Motor neuron (in vitro differentiated cells): ENCODE results near the gene HECTD4. TPM values are rescaled to one million over a fixed set of nuclear protein-coding genes. Genes with fewer than 3 reads are reported as not detected.

Source experiments
- ATAC-seq, 8 experiments: fragments of 200-7000 bp; cut with Tn5 transposase; replicated peaks in 6 of 8; 2 replicates each; pipeline ENCODE4 v1.8.0; 2021; ENCODE audit warnings: mild to moderate bottlenecking in 8 of 8, moderate library complexity in 8 of 8
- H3K27ac ChIP-seq, 2 donors: fragments of 250-450 bp; sonication (Bioruptor Pico); 2 replicates each; pipeline ENCODE4 v1.9.0; 2021; ENCODE audit warnings: antibody characterized with exemption in 2 of 2, mild to moderate bottlenecking in 2 of 2, moderate library complexity in 1 of 2
- H3K4me1 ChIP-seq, 2 donors: fragments of 250-450 bp; sonication (Bioruptor Pico); replicated peaks in 1 of 2; 2 replicates each; pipeline ENCODE4 v1.6.1; 2021; ENCODE audit warnings: antibody characterized with exemption in 2 of 2, mild to moderate bottlenecking in 2 of 2, moderate library complexity in 1 of 2
- H3K4me3 ChIP-seq, 5 donors: fragments of 250-450 bp; sonication (Bioruptor Pico); 2 replicates each; pipeline ENCODE4 v1.9.0; 2021; ENCODE audit warnings: antibody characterized with exemption in 5 of 5, mild to moderate bottlenecking in 5 of 5, moderate library complexity in 4 of 5
- WGBS, 10 experiments: fragments of 450-650 bp; shearing (Covaris generic); methylation state at CpG; one replicate each; pipeline ENCODE4 v1.0.0; 2022; 5-methylcytosine and 5-hydroxymethylcytosine counted together
- in situ Hi-C, 9 experiments: fragments of 400-800 bp; cut with MboI; loops; one replicate each; pipeline ENCODE4 v1.15.0; 2021; ENCODE audit warnings: low sequenced_read_pairs in 9 of 9, low pct_unique_long_range_greater_than_20kb in 2 of 9; ENCODE audit not compliant: unreplicated experiment in 9 of 9
- total RNA-seq, 8 experiments: library from RNA; unstranded; fragments of 300-600 nt; gene quantifications; 2 replicates each; pipeline versions ENCODE4 v1.2.3 to v1.2.4, GENCODE V29; 2022

The HECTD4 gene
- total RNA-seq, 8 experiments from 2014 or later = 15.2 to 80.4 (median 40.3) TPM

DNA sequence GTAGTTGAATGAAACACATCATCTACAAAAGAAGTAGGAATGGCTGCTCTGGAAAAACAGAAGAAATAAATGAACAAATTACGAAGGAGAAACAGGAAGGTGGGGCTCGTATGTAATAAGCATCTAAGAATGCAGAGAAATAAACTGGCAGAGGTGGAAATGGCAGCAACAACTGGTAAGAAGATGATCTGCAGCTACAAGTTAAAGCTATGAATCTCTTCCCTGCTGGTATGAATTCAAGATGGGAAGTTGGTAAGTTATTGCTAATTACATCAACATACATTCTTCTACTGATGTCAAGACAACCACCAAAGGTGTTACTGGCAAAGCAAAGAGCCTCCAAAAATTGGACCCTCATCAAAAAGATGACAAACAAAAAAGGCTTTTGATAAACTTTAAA is 59.8 kb downstream of the HECTD4 start:
- H3K27ac ChIP-seq = no peak overlapping the region
- no peak overlapping the region for H3K4me3 ChIP-seq
- in situ Hi-C loops = no loop called here
- H3K4me1 ChIP-seq = peaks cover 0 to under 1% of the 10 kb centered on the region in 2 donors
- no peak for ATAC-seq
- WGBS, 10 experiments = 29 to 100% (median 82%) methylated on average over 1 to 2 of the region's 2 CpGs

DNA sequence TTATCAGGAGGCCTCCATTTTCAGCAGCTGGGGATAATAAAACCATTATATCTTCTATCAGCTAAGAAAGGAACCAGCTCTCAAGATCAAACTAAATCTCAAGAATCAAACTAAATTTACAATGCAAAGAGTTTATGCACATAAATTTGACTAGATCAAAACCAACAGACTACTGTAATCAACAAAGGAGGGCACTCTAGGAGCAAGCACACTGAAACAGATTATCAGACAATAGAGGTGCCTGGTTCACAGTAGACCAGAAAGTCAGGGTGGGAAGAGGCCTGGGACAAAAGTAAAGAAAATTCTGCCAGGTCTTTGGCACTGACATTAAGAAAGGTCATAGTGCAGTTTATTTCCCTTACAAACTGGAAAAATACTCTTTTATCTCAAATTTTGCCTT is 61.0 kb downstream of the HECTD4 start:
- Histone ChIP-seq H3K4me3 (no peak overlapping the region), H3K4me1 (no peaks in the 10 kb centered on the region), H3K27ac (no peak overlapping the region)
- peak in 3 of 8 experiments; percentile 74 to 94 (median 78) for ATAC-seq
- in situ Hi-C loops = no loop called here

DNA sequence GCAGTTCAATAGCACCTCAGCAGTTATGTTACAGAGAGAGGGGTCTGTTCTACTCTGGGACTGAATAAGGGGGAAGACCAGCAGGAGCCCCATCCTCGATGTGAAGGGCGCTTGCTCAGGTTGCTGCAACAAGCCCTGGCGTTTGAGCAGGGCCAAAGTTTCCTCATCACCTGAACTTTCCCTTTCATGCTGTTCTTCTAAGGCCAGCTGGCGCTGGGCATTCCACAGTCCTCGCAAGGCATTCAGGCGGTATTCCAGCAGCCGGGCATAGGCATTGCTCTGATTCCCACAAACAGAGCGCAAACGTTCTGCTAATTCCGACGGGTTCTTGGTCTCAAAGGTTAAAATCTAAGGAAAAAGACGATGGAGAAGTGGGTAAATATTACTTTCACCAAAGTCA is 62.8 kb downstream of the HECTD4 start:
- in situ Hi-C loops = no loop called here
- 80 to 100% (median 96%) methylated on average over 1 to 12 of the region's 12 CpGs; no CpG with 5 or more reads in 1 of the 10 experiments for WGBS, 10 experiments

DNA sequence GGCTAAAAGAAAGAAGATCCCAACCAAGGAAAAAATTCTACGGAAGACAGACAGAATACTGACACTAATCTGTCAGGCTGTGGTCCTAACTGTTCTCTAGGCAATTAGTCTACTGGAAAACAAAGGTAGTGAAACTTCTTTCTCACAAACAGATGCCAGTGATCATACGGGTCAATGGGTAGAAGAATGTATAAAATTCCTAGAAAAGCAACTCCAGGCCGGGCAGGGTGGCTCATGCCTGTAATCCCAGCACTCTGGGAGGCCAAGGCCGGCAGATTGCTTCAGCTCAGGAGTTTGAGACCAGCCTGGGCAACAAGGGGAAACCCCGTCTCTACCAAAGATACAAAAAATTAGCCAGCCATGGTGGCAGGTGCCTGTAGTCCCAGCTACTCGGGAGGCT is 64.8 kb downstream of the HECTD4 start:
- in situ Hi-C loops = no loop called here

More for the DNA sequence above, 62.8 kb downstream of the HECTD4 start:
- no peak for ATAC-seq
- no peaks in the 10 kb centered on the region for H3K4me1 ChIP-seq
- H3K27ac ChIP-seq = no peak overlapping the region
- no peak overlapping the region for H3K4me3 ChIP-seq

DNA sequence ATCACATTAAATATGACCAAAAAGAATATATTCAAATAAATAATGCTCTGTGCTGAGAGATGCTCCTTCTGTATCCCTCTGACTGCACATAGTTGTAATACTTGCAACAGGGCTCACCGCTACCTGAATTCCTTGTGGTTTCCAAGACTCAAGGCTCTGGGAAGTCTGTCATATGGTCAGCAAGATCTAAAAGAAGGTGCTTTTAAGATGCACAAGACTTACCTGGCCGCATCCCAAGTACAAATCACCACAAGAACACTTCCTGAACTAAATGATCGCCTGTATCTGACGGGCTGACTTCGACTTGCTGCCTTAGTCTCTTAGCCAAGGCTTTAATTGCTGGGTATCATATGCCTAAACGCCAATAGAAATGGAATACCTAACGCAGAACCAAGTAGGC is 67.2 kb downstream of the HECTD4 start:
- no peaks in the 10 kb centered on the region for H3K4me1 ChIP-seq
- 89 to 100% (median 96%) methylated on average over 1 to 6 of the region's 7 CpGs; no CpG with 5 or more reads in 2 of the 10 experiments for WGBS, 10 experiments
- no peak overlapping the region for H3K4me3 ChIP-seq
- no peak overlapping the region for H3K27ac ChIP-seq
- ATAC-seq = no peak
- in situ Hi-C loops = no loop called here

More for the DNA sequence above, 64.8 kb downstream of the HECTD4 start:
- no peak overlapping the region for H3K27ac ChIP-seq
- H3K4me3 ChIP-seq = no peak overlapping the region
- H3K4me1 ChIP-seq = no peaks in the 10 kb centered on the region
- no peak for ATAC-seq
- WGBS, 10 experiments = 35 to 100% (median 84%) methylated on average over 1 to 4 of the region's 6 CpGs; no CpG with 5 or more reads in 2 of the 10 experiments

DNA sequence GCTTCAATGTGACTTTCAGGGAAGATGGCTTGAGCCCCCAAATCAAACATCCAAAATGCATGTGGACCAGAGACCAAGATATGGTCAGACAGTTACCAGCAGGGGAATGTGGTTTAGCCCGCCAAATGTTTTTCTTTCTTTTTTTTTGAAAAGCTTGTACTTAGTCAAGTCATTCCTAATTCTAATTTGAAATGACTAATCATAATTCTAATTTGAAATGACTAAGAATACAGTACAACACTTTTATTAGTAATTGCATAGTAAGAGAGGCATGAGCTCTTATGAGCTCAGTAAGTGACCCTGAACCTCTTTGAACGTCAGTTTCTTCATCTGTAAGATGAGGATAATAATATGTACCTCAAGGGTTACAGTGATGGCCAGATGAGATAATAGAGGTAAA is 72.4 kb downstream of the HECTD4 start:
- WGBS, 10 experiments = 55 to 100% (median 83%) methylated on average over 1 to 2 of the region's 2 CpGs; no CpG with 5 or more reads in 1 of the 10 experiments
- peaks cover 0 to under 1% of the 10 kb centered on the region in 2 donors for H3K4me1 ChIP-seq
- no peak overlapping the region for H3K27ac ChIP-seq
- ATAC-seq = no peak
- in situ Hi-C loops = no loop called here
- no peak overlapping the region for H3K4me3 ChIP-seq

DNA sequence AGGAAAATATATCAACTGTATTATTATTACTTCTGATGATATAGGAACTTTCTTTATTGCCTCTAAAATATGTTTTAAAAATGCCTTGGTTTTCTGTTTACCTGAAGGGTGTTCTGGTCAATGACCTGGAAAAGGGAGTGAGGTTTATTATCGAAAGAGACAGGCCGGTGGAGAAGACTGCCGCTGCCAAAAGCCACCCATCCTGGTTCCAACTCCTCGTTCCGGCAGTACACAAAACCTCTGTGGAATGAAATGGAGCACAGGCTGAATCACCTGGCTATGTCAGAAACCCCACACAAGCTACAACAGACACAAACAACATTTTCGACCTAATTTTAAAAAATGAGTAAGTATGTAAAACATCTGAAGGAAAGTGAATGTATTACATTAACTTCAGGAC is 73.6 kb downstream of the HECTD4 start:
- no peak overlapping the region for H3K27ac ChIP-seq
- in situ Hi-C loops = no loop called here
- H3K4me3 ChIP-seq = no peak overlapping the region
- 75 to 100% (median 96%) methylated on average over 1 to 6 of the region's 6 CpGs; no CpG with 5 or more reads in 3 of the 10 experiments for WGBS, 10 experiments
- H3K4me1 ChIP-seq = peaks cover 0 to 4% of the 10 kb centered on the region in 2 donors
- no peak for ATAC-seq

DNA sequence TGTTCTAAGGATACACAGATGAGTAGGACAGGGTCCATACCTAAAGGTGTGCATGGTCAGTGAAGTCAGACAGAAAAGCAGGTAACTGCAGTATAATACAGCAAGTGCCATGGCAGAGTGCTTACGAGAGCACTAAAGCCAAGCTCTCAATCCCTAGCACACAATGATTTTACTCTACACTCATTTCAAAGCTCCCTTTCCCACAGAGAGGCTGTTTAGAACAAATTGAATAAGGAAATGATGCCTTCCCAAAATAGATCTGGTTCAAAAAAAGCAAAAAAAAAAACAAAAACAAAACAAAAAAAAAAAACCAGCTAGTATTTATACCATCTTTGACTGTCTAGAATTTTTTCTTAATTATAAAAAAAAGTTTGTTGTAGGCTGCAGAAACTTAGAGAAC is 74.1 kb downstream of the HECTD4 start:
- in situ Hi-C loops = no loop called here
- 83 to 100% (median 100%) methylated on average over 1 of the region's 1 CpG; no CpG with 5 or more reads in 1 of the 10 experiments for WGBS, 10 experiments
- H3K27ac ChIP-seq = no peak overlapping the region
- no peak overlapping the region for H3K4me3 ChIP-seq
- no peak for ATAC-seq
- H3K4me1 ChIP-seq = peaks cover 0 to 4% of the 10 kb centered on the region in 2 donors

DNA sequence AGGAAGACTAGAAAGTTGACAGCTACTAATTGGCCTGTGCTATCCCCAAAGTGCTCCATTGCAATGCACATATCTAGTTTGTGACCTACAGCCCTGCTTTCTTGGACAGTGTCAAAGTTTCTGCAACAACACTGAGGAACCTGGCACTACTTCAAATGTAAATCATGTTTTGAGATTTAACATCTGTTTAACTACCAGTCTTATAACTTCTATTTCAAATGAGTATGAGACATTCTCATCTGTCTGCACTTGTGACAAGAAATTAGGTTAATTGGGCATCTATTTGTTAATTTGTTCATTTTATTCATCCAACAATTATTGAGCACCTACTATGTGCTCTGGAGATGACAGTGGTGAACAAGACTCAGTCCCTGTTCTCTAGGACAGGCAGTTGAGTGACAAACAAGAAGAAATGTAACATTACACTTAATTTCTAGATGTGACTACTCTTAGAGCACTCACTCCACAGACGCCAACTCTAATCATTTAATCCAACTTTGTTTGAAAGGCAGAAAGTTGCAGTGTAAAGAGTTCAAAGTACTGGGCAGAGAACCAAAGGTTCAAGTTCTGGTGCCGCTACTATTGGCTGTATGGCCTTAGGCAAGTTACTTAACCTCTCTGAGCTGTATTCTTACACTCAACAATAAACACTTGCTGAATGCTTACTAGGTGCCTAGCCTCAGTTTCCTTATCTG is 74.8 kb downstream of the HECTD4 start:
- H3K4me1 ChIP-seq = peaks cover 0 to 4% of the 10 kb centered on the region in 2 donors
- ATAC-seq = peak in 3 of 8 experiments; percentile 41 to 71 (median 69)
- no peak overlapping the region for H3K4me3 ChIP-seq
- in situ Hi-C loops = no loop called here
- WGBS, 10 experiments = 92 to 100% (median 100%) methylated on average over 1 to 2 of the region's 2 CpGs; no CpG with 5 or more reads in 3 of the 10 experiments
- H3K27ac ChIP-seq = no peak overlapping the region

DNA sequence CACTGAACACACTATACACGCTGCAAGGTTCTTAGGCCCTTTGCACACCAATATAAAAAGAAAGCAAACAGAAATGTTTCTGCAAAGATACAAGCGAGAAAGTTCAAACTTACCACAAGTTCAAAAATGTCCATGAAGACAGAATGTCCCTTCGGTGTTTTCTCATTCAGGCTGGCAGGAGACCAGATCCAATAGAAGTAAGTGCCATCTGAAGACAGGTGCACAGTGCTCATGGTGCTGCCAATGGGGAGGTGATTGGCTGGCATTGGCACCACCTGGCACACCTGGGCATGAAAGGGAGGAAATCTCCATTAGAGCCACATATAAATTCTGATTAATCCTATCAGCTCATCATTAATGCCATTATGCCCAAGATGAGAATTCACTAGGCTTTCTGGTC is 76.3 kb downstream of the HECTD4 start:
- WGBS, 10 experiments = 89 to 100% (median 100%) methylated on average over 1 to 3 of the region's 3 CpGs; no CpG with 5 or more reads in 1 of the 10 experiments
- in situ Hi-C loops = no loop called here
- peaks cover 0 to 4% of the 10 kb centered on the region in 2 donors for H3K4me1 ChIP-seq
- ATAC-seq = no peak
- H3K4me3 ChIP-seq = no peak overlapping the region
- H3K27ac ChIP-seq = no peak overlapping the region

DNA sequence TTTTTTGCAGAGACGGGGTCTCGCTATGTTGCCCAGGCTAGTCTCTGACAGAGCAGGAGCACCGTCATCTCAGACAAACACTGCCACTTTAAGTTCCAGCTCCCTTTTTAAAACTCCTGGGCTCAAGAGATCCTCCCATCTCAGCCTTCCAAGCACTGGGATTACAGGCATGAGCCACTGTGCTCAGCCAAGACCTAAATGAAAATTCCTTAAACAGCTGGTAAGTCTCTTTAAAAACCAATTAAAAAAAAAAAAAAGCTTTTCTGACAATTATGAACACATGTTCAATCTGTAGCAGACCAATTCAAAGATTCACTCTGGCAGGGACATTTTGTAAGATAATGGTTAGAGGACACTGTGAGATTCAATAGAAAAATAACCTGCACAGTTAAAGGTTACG is 77.8 kb downstream of the HECTD4 start:
- in situ Hi-C loops = no loop called here
- peaks cover 0 to 4% of the 10 kb centered on the region in 2 donors for H3K4me1 ChIP-seq
- peak in 3 of 8 experiments; percentile 15 to 62 (median 18) for ATAC-seq
- no peak overlapping the region for H3K27ac ChIP-seq
- no peak overlapping the region for H3K4me3 ChIP-seq
- 57 to 100% (median 87%) methylated on average over 1 to 4 of the region's 4 CpGs; no CpG with 5 or more reads in 1 of the 10 experiments for WGBS, 10 experiments

DNA sequence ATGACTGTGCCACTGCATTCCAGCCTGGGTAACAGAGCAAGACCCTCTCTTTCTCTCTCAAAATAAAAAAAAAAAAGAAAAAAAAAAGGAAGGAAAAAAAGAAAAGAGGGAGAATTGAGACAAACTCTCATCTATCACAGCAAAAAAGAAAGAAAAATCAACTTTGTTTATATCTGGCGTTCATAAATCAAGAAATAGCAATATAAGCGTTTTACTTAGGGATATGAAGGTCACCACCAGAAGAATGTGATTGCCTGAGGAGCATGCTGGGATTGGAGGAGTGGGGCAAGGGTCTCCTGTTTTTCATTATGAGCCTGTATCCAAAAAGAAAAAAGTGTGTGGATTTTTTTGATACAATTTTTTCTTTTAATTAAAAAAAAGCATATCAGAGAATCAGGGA is 78.4 kb downstream of the HECTD4 start:
- WGBS, 10 experiments = 72 to 100% (median 94%) methylated on average over 1 to 2 of the region's 2 CpGs; no CpG with 5 or more reads in 1 of the 10 experiments

DNA sequence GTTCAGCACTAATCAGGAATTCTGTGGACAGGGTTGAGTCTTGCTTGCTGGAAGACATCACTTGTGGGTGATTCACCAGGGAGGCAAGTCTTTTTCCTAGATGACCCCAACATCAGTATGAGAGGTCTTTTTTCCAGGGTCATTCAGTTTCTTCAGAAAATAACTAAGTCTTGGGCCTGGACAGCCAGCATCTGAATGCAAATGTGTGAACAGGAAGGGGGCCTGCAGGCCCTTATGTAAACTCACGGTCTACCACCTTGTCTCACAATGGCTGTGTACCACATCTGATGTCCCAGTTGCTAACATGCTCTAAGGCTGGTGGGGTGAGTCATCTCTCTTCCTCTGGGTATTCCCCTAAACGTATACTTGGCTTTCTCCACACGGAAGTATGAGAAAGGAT is 79.2 kb downstream of the HECTD4 start:
- H3K4me1 ChIP-seq = peaks cover 0 to 4% of the 10 kb centered on the region in 2 donors
- in situ Hi-C loops = no loop called here
- H3K27ac ChIP-seq = no peak overlapping the region
- ATAC-seq = no peak
- 48 to 100% (median 77%) methylated on average over 1 to 3 of the region's 3 CpGs; no CpG with 5 or more reads in 1 of the 10 experiments for WGBS, 10 experiments
- no peak overlapping the region for H3K4me3 ChIP-seq

More for the DNA sequence above, 78.4 kb downstream of the HECTD4 start:
- no peak for ATAC-seq
- no peak overlapping the region for H3K27ac ChIP-seq
- H3K4me3 ChIP-seq = no peak overlapping the region
- in situ Hi-C loops = no loop called here
- peaks cover 0 to 4% of the 10 kb centered on the region in 2 donors for H3K4me1 ChIP-seq
